ENCODE data around the gene MAP2K5.
A peak's percentile ranks its signal among the peaks of the same experiment; 100 is the strongest.

Gene MAP2K5

GRCh38 chr15:67738056-67738455, 195.6 kb downstream of the MAP2K5 start:
- in situ Hi-C loops (cut with MboI; ENCODE audit: low pct_unique_long_range_greater_than_20kb, low sequenced_read_pairs, unreplicated experiment): no loop called here
- DNase-seq (ENCODE audit: low spot score): no peak
- no peak for TF ChIP-seq CTCF (IDR thresholded peaks at IDR 0.05; ENCODE audit: extremely low read depth, insufficient read depth, missing control alignments)

GRCh38 chr15:67740405-67740804, 197.9 kb downstream of the MAP2K5 start:
- no peak for TF ChIP-seq CTCF (IDR thresholded peaks at IDR 0.05; ENCODE audit: extremely low read depth, insufficient read depth, missing control alignments)
- in situ Hi-C loops (cut with MboI; ENCODE audit: low pct_unique_long_range_greater_than_20kb, low sequenced_read_pairs, unreplicated experiment): no loop called here

GRCh38 chr15:67741308-67741707, 198.8 kb downstream of the MAP2K5 start:
- no peak for DNase-seq (ENCODE audit: low spot score)
- in situ Hi-C loops (cut with MboI; ENCODE audit: low pct_unique_long_range_greater_than_20kb, low sequenced_read_pairs, unreplicated experiment): no loop called here
- TF ChIP-seq CTCF (IDR thresholded peaks at IDR 0.05; ENCODE audit: extremely low read depth, insufficient read depth, missing control alignments): no peak

More at GRCh38 chr15:67740405-67740804, 197.9 kb downstream of the MAP2K5 start:
- no peak for DNase-seq (ENCODE audit: low spot score)

- in situ Hi-C loops (cut with MboI; ENCODE audit: low pct_unique_long_range_greater_than_20kb, low sequenced_read_pairs, unreplicated experiment): no loop called here
- TF ChIP-seq CTCF (IDR thresholded peaks at IDR 0.05; ENCODE audit: extremely low read depth, insufficient read depth, missing control alignments): no peak
These were observed 201.1 kb downstream of the MAP2K5 start for GRCh38 chr15:67743558-67743957.

GRCh38 chr15:67744331-67745072, 202.0 kb downstream of the MAP2K5 start:
- in situ Hi-C loops (cut with MboI; ENCODE audit: low pct_unique_long_range_greater_than_20kb, low sequenced_read_pairs, unreplicated experiment): no loop called here
- no peak for TF ChIP-seq CTCF (IDR thresholded peaks at IDR 0.05; ENCODE audit: extremely low read depth, insufficient read depth, missing control alignments)
- DNase-seq (ENCODE audit: low spot score): peak; percentile 23

More at GRCh38 chr15:67743558-67743957, 201.1 kb downstream of the MAP2K5 start:
- DNase-seq (ENCODE audit: low spot score): no peak

- in situ Hi-C loops (cut with MboI; ENCODE audit: low pct_unique_long_range_greater_than_20kb, low sequenced_read_pairs, unreplicated experiment): no loop called here
- no peak for DNase-seq (ENCODE audit: low spot score)
- no peak for TF ChIP-seq CTCF (IDR thresholded peaks at IDR 0.05; ENCODE audit: extremely low read depth, insufficient read depth, missing control alignments)
These were observed 202.8 kb downstream of the MAP2K5 start for GRCh38 chr15:67745073-67746006.

All from GM13977 (cell line).